HEK293T (cell line): ENCODE measurements around the gene FUT4.
"Not testable (repeated sequence)": the region's sequence is repeated elsewhere in the genome, so short reads cannot be mapped to it uniquely, and the experiment has no call there.

Experiments used
- CTCF ChIA-PET: fragments of 350-600 bp; formaldehyde crosslinking; extraction: SDS; loops from one replicate; lab custom pipeline; 2021; ENCODE audit warnings: antibody characterized with exemption, inconsistent platforms; lab: Yijun Ruan, JAX
- POLR2A ChIA-PET: fragments of 350-600 bp; formaldehyde crosslinking; extraction: SDS; loops from one replicate; lab custom pipeline; 2020; ENCODE audit warnings: antibody characterized with exemption, inconsistent platforms; lab: Yijun Ruan, JAX
- DNase-seq: peaks from one replicate; pipeline ENCODE4 v3.0.0; 2012; ENCODE audit warnings: mixed read lengths; ENCODE audit errors: extremely low spot score
- ARNT ChIP-seq: fragments of 450-650 bp; IDR thresholded peaks from 2 replicates; pipeline ENCODE4 v1.6.1; 2017; ENCODE audit warnings: mild to moderate bottlenecking
- BHLHE40 ChIP-seq: fragments of 450-650 bp; IDR thresholded peaks from 2 replicates; pipeline ENCODE4 v1.6.1; 2016; ENCODE audit warnings: mild to moderate bottlenecking, moderate library complexity, borderline replicate concordance
- CTBP1 ChIP-seq: fragments of 450-650 bp; IDR thresholded peaks from 2 replicates; pipeline ENCODE4 v1.6.1; 2016; ENCODE audit warnings: borderline replicate concordance
- ELF4 ChIP-seq: fragments of 450-650 bp; IDR thresholded peaks from 2 replicates; pipeline ENCODE4 v1.6.1; 2017; ENCODE audit warnings: antibody characterized with exemption
- FOXA1 ChIP-seq: fragments of 450-650 bp; IDR thresholded peaks from 2 replicates; pipeline ENCODE4 v1.6.1; 2016; ENCODE audit warnings: mild to moderate bottlenecking
- FOXK2 ChIP-seq: fragments of 450-650 bp; IDR thresholded peaks from 2 replicates; pipeline ENCODE4 v1.6.1; 2016; ENCODE audit warnings: mild to moderate bottlenecking
- FOXM1 ChIP-seq: fragments of 450-650 bp; IDR thresholded peaks from 2 replicates; pipeline ENCODE4 v1.6.1; 2017; ENCODE audit warnings: mild to moderate bottlenecking, borderline replicate concordance
- HDGF ChIP-seq: fragments of 450-650 bp; IDR thresholded peaks from 2 replicates; pipeline ENCODE4 v1.6.1; 2017; ENCODE audit warnings: antibody characterized with exemption, borderline replicate concordance
- L3MBTL2 ChIP-seq: fragments of 450-650 bp; conservative IDR thresholded peaks from 2 replicates; pipeline ENCODE4 v1.6.1; 2016; ENCODE audit warnings: mild to moderate bottlenecking
- LEF1 ChIP-seq: fragments of 450-650 bp; IDR thresholded peaks from 2 replicates; pipeline ENCODE4 v1.6.1; 2017; ENCODE audit warnings: mild to moderate bottlenecking, borderline replicate concordance
- NFRKB ChIP-seq: fragments of 450-650 bp; IDR thresholded peaks from 2 replicates; pipeline ENCODE4 v1.6.1; 2016; ENCODE audit warnings: mild to moderate bottlenecking, moderate library complexity
- PKNOX1 ChIP-seq: fragments of 450-650 bp; IDR thresholded peaks from 2 replicates; pipeline ENCODE4 v1.6.1; 2016
- SP1 ChIP-seq: fragments of 450-650 bp; IDR thresholded peaks from 2 replicates; pipeline ENCODE4 v1.6.1; 2017
- SUZ12 ChIP-seq: fragments of 450-650 bp; IDR thresholded peaks from 2 replicates; pipeline ENCODE4 v1.6.1; 2016; ENCODE audit warnings: mild to moderate bottlenecking
- TARDBP ChIP-seq: fragments of 450-650 bp; IDR thresholded peaks from 2 replicates; pipeline ENCODE4 v1.6.1; 2016
- ZNF384 ChIP-seq: fragments of 450-650 bp; IDR thresholded peaks from 2 replicates; pipeline ENCODE4 v1.6.1; 2016

Gene FUT4

DNA sequence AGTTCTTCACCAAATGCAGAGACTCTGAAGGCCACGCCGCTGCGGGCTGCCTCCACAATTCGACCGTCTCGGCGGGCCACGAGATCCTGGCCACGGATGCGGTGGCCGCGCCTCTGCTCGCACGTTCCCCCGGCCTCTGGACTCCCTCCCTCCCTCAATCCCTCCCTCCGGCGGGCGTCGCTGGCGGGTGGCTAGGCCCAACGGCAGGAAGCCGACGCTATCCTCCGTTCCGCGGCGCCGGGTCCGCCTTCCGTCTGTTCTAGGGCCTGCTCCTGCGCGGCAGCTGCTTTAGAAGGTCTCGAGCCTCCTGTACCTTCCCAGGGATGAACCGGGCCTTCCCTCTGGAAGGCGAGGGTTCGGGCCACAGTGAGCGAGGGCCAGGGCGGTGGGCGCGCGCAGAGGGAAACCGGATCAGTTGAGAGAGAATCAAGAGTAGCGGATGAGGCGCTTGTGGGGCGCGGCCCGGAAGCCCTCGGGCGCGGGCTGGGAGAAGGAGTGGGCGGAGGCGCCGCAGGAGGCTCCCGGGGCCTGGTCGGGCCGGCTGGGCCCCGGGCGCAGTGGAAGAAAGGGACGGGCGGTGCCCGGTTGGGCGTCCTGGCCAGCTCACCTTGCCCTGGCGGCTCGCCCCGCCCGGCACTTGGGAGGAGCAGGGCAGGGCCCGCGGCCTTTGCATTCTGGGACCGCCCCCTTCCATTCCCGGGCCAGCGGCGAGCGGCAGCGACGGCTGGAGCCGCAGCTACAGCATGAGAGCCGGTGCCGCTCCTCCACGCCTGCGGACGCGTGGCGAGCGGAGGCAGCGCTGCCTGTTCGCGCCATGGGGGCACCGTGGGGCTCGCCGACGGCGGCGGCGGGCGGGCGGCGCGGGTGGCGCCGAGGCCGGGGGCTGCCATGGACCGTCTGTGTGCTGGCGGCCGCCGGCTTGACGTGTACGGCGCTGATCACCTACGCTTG lies at the start of gene FUT4:
TSS of gene FUT4 (plus strand) at position 227 of the 951 bp plus-strand sequence. CDS start at position 440, 213 bp downstream.
- TF ChIP-seq BHLHE40 = no peak
- TF ChIP-seq L3MBTL2 = peak; percentile 95
- TF ChIP-seq HDGF = no peak
- TF ChIP-seq TARDBP = no peak
- no peak for TF ChIP-seq PKNOX1
- TF ChIP-seq FOXM1 = no peak
- TF ChIP-seq NFRKB = no peak
- TF ChIP-seq SP1 = no peak
- TF ChIP-seq ZNF384 = no peak
- no peak for TF ChIP-seq LEF1
- no peak for TF ChIP-seq ARNT
- TF ChIP-seq SUZ12 = no peak
- TF ChIP-seq ELF4 = peak; percentile 10; the same call in 1 of the 2 replicates
- TF ChIP-seq CTBP1 = no peak
- TF ChIP-seq FOXA1 = no peak
- TF ChIP-seq FOXK2 = no peak
- CTCF ChIA-PET = interaction anchor here (0.8 kb wide), 1 partner anchor 42 kb away, joined by 3 read pairs; no protein-coding TSS in a partner anchor
- POLR2A ChIA-PET = interaction anchor here (0.6 to 1.3 kb wide), 6 partner anchors 10 to 415 kb away, joined by 3 to 4 read pairs (median 3); partner anchors contain the start of gene PANX1
- DNase-seq = peak; percentile 81

GRCh38 chr11:94494126-94494680 lies 49.5 kb upstream of the FUT4 start:
- no peak for TF ChIP-seq FOXM1
- TF ChIP-seq FOXA1 = no peak
- TF ChIP-seq SUZ12 = no peak
- no peak for TF ChIP-seq CTBP1
- TF ChIP-seq PKNOX1 = no peak
- no peak for TF ChIP-seq L3MBTL2
- no peak for TF ChIP-seq SP1
- TF ChIP-seq ELF4 = no peak
- TF ChIP-seq ZNF384 = no peak
- TF ChIP-seq BHLHE40 = no peak
- TF ChIP-seq NFRKB = no peak
- TF ChIP-seq TARDBP = no peak
- CTCF ChIA-PET = no interaction called here
- POLR2A ChIA-PET = interaction anchor here (0.6 to 1.0 kb wide), 3 partner anchors 14 to 479 kb away, joined by 3 read pairs; no protein-coding TSS in a partner anchor
- no peak for DNase-seq

DNA sequence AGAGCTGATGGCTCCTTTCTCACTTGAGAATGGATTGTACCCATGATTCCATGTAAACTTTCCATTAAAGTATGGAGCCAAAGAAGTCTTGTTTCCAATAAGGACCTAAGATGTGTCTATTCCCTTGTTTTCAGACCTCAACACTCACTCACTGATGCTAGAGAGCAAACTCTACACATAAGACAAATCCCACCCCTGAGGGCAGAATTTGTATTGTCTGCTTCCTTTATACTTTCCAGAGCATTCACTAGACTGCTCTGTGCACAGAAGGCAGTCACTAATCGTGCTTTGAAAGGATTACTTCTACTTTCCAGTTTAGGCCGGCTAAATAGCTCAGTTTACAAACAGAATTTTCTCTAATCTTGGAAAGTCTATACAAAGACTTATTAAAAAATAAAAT lies 43.5 kb upstream of the FUT4 start:
- ChIA-PET POLR2A (no interaction called here), CTCF (interaction anchor here (0.8 kb wide), 1 partner anchor 12 kb away, joined by 3 read pairs; the partner anchor contains the start of gene C11orf97)
- TF ChIP-seq SUZ12 (no peak), SP1 (no peak), HDGF (no peak), ZNF384 (no peak)
- no peak for DNase-seq

- CTCF ChIA-PET = interaction anchor here (2.6 kb wide), 1 partner anchor 606 kb away, joined by 8 read pairs; no protein-coding TSS in a partner anchor
- no peak for DNase-seq
- TF ChIP-seq L3MBTL2 (no peak), LEF1 (no peak), ELF4 (no peak), BHLHE40 (no peak), SUZ12 (no peak), ARNT (no peak), FOXA1 (no peak), ZNF384 (no peak), SP1 (no peak), TARDBP (no peak), PKNOX1 (no peak)
- POLR2A ChIA-PET = no interaction called here
Observed at GRCh38 chr11:94501522-94501921, 42.2 kb upstream of the FUT4 start.

GRCh38 chr11:94504689-94505293 lies 38.9 kb upstream of the FUT4 start:
- TF ChIP-seq PKNOX1 (peak; percentile 66), CTBP1 (no peak)
- POLR2A ChIA-PET = no interaction called here

DNA sequence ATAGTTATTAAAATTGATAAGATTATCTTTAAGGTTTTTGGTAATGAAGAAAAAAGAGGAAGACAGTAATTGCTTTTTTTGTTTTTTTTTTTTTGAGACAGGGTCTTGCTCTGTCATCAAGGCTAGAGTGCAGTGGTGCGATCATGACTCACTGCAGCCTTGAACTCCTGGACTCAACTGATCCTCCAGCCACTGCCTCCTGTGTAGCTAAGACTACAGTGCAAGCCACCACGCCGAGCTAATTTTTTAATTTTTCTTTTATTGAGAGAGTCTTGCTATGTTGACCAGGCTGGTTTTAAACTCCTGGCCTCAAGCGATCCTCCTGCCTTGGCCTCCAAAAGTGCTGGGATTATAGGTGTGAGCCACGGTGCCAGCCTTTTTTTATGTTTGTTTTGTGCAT lies 37.2 kb upstream of the FUT4 start:
- DNase-seq, POLR2A ChIA-PET, CTCF ChIA-PET: not testable (repeated sequence)

More at GRCh38 chr11:94504689-94505293, 38.9 kb upstream of the FUT4 start:
- CTCF ChIA-PET = interaction anchor here (0.8 to 2.5 kb wide), 4 partner anchors 8 to 609 kb away, joined by 3 to 10 read pairs (median 4); no protein-coding TSS in a partner anchor
- DNase-seq = peak; percentile 40
